PFSK-1 (cell line): Measurements from ENCODE around the gene COA1.

Source experiments
- FOXP2 ChIP-seq: optimal IDR thresholded peaks from 2 replicates; pipeline ENCODE3; 2011; ENCODE audit warnings: borderline replicate concordance, control low read depth, inconsistent platforms; ENCODE audit not compliant: insufficient read depth; ENCODE audit errors: extremely low read length, extremely low read depth
- POLR2AphosphoS5 ChIP-seq: IDR thresholded peaks from 2 replicates; pipeline ENCODE4 v1.6.1; 2012; ENCODE audit warnings: low read depth, mild to moderate bottlenecking, control low read depth, low read length, moderate library complexity
- SIN3A ChIP-seq: IDR thresholded peaks from 2 replicates; pipeline ENCODE4 v1.6.1; 2012; ENCODE audit warnings: mild to moderate bottlenecking, low read length, moderate library complexity, borderline replicate concordance; ENCODE audit not compliant: insufficient read depth
- TAF1 ChIP-seq: IDR thresholded peaks from 2 replicates; pipeline ENCODE4 v1.6.1; 2012; ENCODE audit warnings: low read length, control low read depth, borderline replicate concordance; ENCODE audit not compliant: insufficient read depth
- TF ChIP-seq, protein P1 (sequence below), 2 experiments: IDR thresholded peaks; 2 replicates each; pipeline versions ENCODE4 v1.6.1 to v1.8.0; 2011 to 2012; ENCODE audit warnings: low read depth in 2 of 2, low read length in 2 of 2, control low read depth in 1 of 2, inconsistent platforms in 1 of 2, mild to moderate bottlenecking in 1 of 2, moderate library complexity in 1 of 2; ENCODE audit not compliant: insufficient read depth in 1 of 2

GRCh38 chr7:43604251-43604650 is 125.1 kb downstream of the COA1 start:
- no peak for TF ChIP-seq SIN3A
- TF ChIP-seq, protein P1, sequence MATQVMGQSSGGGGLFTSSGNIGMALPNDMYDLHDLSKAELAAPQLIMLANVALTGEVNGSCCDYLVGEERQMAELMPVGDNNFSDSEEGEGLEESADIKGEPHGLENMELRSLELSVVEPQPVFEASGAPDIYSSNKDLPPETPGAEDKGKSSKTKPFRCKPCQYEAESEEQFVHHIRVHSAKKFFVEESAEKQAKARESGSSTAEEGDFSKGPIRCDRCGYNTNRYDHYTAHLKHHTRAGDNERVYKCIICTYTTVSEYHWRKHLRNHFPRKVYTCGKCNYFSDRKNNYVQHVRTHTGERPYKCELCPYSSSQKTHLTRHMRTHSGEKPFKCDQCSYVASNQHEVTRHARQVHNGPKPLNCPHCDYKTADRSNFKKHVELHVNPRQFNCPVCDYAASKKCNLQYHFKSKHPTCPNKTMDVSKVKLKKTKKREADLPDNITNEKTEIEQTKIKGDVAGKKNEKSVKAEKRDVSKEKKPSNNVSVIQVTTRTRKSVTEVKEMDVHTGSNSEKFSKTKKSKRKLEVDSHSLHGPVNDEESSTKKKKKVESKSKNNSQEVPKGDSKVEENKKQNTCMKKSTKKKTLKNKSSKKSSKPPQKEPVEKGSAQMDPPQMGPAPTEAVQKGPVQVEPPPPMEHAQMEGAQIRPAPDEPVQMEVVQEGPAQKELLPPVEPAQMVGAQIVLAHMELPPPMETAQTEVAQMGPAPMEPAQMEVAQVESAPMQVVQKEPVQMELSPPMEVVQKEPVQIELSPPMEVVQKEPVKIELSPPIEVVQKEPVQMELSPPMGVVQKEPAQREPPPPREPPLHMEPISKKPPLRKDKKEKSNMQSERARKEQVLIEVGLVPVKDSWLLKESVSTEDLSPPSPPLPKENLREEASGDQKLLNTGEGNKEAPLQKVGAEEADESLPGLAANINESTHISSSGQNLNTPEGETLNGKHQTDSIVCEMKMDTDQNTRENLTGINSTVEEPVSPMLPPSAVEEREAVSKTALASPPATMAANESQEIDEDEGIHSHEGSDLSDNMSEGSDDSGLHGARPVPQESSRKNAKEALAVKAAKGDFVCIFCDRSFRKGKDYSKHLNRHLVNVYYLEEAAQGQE (IDR thresholded peaks at IDR 0.05; ENCODE audit: insufficient read depth in 1 of 2, low read depth in 2 of 2, low read length in 2 of 2) = no peak
- TF ChIP-seq POLR2AphosphoS5 = no peak
- no peak for TF ChIP-seq TAF1
- no peak for TF ChIP-seq FOXP2
